Measurements from ENCODE around the gene ZNRF3.
"Not testable (repeated sequence)": the region's sequence is repeated elsewhere in the genome, so short reads cannot be mapped to it uniquely, and the experiment has no call there.

ZNRF3 gene

GRCh38 chr22:28908810-28909209 is 25.4 kb downstream of the ZNRF3 start:
- DNase-seq = not testable (repeated sequence)

- peak; percentile 77 for DNase-seq
Observed at GRCh38 chr22:28909375-28909774, 26.0 kb downstream of the ZNRF3 start.

DNA sequence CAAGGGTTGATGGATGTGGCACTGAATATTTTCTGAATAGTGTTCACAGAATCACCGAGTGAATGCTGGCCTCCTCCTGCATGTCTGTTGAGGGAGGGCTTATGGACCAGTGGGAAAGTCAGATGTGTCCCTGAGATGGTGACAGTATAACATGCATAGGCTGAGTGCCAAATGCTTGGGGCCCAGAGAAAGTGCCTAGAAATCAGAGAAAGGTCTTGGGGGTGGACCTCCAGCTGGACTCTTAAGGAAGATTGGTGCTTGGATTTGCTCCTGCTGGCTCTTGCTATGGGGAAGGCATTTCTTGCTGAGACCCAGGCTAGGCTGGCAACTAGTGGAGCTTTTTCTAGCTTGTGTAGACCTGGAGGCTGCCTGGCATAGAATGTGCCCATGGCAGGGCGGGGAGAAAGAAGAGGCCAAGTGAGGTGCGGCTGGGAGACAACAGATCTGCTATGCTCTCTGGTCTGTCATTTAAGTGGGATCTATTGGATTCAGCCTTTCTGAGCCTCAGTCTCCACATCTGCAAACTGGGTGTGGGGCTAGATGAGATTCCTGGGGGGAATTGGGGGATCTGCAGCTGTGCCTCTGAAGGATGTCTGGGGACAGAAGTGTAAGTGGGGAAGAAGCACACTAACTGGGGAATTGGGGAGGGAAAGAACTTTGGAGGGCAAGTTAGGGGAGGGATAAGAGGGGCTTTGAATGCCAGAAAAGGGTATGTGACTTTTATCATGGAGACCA is 27.4 kb downstream of the ZNRF3 start:
- DNase-seq = no peak

GRCh38 chr22:28911304-28911690 is 27.9 kb downstream of the ZNRF3 start:
- no peak for DNase-seq

GRCh38 chr22:28911777-28912669 is 28.7 kb downstream of the ZNRF3 start:
- DNase-seq = no peak

DNA sequence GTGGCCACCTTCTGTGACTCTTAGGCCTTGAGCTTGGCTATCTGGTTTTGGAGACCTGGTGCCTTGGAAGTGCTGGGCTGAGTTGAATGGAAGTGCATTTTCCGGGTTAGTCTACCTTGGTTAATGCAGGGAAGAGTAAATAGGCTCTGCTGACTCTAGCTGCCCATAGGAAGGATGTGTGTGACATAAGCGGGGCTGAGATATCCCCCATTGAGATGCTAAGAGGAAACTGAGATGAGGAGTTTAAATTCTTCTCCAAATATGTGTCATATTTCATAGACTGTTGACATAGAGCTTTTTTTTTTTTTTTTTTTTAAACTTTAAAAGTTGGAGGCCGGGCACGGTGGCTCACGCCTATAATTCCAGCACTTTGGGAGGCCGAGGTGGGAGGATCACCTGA is 30.8 kb downstream of the ZNRF3 start:
- DNase-seq = no peak

DNA sequence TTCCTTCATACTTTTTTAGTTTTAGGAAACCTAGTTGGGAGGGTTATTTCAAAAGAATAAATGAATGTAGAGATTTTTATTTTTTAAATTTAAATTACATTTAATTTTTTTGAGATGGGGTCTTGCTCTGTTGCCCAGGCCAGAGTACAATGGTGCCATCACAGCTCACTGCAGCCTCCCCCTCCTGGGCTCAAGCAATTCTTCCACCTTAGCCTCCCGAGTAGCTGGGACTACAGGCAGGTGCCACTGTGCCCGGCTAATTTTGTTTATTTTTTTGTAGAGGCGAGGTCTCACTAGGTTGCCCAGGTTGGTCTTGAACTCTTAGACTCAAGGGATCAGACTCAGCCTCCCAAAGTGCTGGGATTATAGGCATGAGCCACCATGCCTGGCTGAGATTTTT is 32.6 kb downstream of the ZNRF3 start:
- DNase-seq = no peak

DNA sequence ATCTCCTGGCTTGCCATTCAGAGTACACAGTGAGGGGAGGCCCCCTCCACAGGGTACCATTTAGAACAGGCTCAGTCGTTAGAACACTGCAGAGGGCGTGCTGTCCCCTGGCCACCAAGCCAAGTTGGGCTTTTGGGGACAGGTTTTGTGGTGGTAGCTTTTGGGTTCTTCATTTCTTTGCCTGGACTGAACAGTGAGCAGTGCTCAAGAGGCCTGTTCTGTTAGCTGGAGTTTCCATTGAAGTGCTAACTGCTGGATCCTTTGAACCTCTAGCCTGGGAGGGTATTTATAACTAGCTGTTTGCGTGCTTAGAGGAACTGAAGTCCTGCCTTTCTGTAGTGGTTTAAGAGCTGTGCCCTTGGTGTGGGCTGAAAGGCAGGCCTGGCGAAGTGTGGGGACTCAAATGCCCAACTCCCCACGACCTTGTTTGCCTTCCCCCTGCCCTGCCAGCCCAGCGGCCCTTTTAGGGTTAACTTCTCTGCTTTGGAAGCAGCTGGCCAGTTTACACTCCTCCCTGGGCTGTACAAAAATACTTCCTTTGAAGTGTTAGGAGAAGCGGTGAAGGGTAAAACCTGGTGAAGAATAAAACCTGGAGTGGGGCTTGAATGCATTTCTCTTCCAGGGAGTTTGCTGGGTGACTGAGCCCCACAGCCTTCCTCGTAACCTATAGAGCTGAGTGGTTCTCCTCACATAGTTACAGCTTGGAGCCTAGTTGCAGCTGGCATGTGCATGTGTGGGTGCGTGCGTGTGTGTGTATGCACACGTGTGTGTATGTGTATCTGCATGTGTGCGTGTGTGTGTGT is 34.6 kb downstream of the ZNRF3 start:
- DNase-seq = no peak

DNA sequence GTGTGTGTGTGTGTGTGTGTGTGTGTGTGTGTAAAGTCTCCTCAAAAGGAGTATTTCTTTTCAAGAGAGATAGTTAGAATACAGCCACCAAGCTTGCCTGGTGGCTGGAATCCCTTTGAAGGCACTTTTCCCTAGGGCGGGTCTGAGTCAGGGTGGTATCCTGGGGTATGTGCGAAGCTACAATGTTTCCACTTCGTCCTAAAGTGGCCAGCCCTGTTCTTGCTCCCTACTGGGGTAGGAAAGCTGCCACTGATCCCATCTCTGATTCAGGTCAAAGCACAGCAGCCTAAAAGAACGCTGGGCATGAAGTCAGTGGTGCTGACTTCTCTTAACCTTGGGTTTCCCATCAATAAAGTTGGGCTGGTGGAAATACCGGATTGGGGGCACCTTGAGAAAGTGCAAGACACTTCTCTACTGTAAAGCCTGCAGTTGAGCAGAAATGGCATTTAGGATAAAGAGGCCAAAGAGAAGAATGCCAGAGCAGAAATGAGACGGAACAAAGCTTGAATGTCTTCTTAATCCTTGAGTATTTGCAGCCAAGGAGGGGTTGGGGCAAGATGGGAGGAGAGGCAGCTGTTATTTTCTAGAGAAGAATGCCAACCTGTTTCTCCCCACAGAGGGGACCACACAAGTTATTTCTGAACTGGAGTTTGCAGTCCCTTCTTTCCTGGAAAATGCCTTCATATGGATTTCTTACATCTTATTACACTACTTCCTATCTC is 35.3 kb downstream of the ZNRF3 start:
- no peak for DNase-seq

GRCh38 chr22:28920757-28921584 is 37.6 kb downstream of the ZNRF3 start:
- DNase-seq = no peak

DNA sequence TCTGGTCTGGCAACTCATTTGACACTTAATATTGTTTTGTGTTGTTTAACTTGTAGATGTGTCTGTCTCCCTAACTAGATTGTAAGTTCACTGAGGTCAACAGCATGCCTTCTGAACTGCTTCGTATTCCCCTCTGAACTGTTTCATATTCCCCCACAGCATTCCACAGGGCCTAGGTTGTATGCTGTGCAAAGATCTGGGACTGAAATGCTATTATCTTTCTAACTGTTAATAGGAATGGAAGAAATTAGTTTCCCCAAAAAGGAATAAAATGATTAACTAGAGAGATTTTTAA is 38.2 kb downstream of the ZNRF3 start:
- no peak for DNase-seq

DNA sequence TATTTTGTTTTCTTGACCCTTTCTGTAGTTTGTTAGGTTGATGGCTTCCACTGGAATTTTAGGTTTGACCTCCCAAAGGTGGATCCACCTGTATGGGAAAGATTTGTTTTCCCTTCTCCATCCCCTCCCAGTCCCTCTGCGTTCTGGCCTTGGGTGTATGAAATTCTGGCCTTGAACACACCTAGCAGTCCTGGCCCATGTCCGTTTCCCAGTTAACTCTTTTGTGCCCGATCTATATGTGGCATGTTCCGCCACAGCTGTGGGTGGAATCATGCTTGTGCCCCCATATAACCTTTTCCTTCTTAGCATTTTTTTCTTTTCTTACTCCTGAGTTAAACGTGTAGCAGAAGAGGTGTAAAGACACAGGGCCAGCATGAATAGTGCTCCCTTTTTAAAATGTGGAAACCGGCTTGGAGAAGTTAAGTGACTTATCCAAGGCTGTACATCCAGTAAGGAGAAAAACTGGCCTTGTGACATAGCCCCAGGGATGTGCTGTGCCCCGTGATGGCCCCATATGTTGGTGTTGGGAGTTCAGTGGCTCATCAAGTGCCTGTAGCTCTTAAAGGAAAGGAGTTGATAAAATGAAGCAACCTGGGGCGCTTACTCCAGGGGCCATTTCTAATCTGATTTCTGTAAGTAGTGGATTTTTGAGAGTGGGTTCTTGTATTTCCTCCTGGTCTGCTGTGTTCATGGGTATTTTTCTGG is 39.3 kb downstream of the ZNRF3 start:
- DNase-seq = no peak

- no peak for DNase-seq
Observed at GRCh38 chr22:28923826-28924732, 40.7 kb downstream of the ZNRF3 start.

DNA sequence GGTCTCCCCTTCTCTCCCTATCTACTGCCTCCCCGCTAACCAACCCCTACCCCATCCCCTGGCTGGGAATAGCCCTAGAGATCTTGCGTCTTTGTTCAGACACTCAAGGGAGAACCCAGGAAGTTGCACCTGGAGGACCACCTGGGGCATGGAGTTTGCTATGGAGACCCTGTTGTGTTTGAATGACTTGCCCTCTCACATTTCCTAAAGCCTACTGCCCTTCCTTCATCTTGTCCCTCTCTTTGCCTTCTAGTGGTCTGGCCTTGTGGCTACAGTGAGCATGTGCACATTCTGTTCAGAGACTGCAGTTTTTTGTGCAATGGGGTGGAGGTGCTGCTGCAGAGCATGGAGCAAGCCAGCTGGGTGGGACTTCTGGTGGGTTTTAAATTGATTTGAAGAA is 42.5 kb downstream of the ZNRF3 start:
- DNase-seq = no peak

GRCh38 chr22:28927630-28928029 is 44.3 kb downstream of the ZNRF3 start:
- no peak for DNase-seq

DNA sequence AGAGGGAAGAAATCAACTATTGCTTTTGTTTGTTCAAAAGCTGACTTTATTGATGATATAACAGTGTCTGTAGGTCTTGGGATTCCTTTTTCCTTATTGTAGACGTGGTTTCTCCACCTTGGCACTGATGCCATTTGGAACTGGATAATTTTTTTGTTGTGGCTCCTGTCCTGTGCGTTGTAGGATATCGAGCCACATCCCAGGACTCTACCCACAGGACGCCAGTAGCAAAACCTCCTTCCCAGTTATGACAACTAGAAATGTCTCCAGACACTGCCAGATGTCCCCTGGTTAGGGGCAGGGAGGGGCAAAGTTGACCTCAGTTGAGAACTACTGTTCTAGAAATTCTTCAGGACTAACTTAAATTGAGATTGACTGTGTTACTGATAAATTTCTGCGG is 45.8 kb downstream of the ZNRF3 start:
- DNase-seq = no peak

DNA sequence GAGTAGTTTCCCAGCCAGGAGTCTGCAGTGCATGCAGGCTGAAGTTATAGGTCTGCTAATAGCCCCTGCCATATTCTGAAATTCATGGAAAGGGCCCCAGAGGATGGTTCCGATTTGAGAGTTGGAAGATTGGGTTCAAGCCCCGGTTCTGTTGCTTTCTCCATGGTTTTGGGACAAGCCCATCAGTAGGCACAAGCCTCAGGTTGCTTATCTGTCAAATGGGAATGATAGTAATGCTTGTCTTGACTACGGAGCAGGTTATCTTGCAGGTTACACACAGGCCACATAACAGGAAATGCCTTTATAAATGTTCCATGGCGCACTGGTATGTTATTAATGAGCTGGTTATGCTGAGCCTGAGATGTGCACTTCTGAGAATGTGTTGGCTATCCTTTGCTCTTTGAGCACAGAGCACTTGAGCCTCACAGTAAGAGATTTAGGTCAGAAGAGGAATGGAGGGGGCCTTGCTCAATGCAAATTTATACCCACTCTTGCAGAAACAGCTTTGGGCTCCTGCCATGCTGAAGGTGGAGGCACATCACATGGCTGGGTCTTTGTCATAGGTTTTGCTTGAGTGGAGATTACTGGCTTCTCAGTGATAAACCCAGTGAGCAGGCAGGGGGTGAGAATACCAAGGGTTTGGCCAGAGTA is 47.1 kb downstream of the ZNRF3 start:
- no peak for DNase-seq

GRCh38 chr22:28931844-28932567 is 48.6 kb downstream of the ZNRF3 start:
- no peak for DNase-seq

- DNase-seq = no peak
Observed at GRCh38 chr22:28933321-28933720, 49.9 kb downstream of the ZNRF3 start.
